Activated CD4-positive, alpha-beta T cell treated with anti-CD3 and anti-CD28 coated beads, Interleukin-2, Interleukin-6, amounts not matched to agents 100 ng/mL and 50 ng/mL, durations not matched to agents 16 hours and 8 hours (primary cell): ENCODE results near the gene VTI1A.
"Not testable (repeated sequence)": the region's sequence is repeated elsewhere in the genome, so short reads cannot be mapped to it uniquely, and the experiment has no call there.

ENCODE experiments used
- DNase-seq: peaks from one replicate; pipeline ENCODE4 v3.0.0-alpha.2; 2020

The VTI1A gene

DNA sequence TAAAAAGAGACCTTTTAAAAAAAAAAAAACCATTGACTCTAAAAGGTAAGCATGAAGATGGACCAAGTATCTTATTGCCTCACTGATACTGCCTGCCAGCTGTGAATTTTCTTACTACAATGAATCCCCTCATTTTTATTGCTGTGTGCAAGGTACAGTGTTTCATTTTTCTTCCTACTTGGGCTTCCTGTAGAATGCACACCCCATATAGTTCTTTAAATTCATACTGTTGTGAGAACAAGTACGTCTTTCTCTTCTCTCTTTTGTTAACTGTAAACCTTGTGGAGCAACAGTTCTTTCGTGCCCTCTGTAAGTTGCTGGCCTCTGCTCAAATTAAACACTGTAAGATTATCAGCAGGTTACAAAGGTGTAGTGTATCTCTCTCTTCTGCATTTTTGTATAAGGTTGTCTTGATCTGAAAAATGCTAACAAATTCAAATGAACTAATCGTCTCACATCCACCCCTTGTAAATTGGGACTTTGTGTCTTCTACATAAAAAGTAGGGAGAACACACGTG is 105.6 kb downstream of the VTI1A start:
- no peak for DNase-seq

DNA sequence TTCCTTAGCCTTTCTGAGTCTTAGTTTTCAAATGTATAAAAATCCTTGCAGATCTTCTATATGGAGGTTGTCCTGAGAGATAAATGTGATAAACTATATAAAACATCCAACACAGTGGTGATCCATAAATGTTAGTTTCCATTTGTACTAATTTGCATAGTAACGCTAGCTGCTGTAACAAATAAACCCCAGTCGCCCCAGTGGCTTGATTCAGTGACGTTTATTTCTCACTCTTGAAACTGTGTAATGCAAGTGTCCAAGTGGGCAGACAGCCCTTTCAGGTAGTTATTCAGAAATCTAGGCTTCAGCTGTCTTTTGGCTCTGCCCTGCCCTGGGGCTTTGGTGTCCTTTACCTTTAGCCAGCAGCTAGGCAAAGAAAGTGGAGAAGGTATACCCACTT is 106.3 kb downstream of the VTI1A start:
- no peak for DNase-seq

DNA sequence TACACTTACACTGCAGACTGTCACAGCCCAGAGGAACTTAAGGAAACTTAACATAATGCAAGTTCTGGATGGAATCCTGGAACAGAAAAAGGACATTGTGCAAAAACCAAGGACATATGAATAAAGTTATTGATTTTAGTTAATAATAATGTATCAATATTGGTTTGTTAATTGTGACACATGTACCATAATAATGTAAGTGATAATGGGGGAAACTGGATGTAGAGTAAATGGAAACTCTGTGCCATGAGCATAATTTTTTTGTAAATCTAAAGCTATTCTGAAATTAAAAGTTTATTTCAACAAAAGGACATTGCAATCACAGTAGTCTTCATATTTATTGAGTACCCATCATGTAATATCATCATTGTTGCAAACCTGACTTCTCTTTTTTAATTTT is 107.2 kb downstream of the VTI1A start:
- DNase-seq: no peak

DNA sequence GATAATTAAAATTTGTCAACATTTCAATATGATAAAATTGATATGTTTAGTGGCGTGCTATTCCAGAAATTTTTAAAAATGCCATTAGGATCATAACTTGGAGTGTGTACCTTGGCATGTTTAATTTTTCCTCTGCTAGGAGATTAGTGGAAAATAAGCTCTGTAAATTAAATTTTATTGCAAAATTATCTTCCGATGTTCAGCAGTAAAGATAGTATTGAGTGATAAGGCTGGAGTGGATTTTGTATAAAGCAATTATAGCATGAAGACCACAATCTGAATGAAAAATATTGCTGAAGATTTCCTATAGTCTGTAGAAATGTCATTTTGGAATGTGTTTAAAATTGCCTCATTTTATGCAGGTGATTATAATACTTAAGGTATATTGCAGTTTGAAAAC is 110.2 kb downstream of the VTI1A start:
- no peak for DNase-seq

DNA sequence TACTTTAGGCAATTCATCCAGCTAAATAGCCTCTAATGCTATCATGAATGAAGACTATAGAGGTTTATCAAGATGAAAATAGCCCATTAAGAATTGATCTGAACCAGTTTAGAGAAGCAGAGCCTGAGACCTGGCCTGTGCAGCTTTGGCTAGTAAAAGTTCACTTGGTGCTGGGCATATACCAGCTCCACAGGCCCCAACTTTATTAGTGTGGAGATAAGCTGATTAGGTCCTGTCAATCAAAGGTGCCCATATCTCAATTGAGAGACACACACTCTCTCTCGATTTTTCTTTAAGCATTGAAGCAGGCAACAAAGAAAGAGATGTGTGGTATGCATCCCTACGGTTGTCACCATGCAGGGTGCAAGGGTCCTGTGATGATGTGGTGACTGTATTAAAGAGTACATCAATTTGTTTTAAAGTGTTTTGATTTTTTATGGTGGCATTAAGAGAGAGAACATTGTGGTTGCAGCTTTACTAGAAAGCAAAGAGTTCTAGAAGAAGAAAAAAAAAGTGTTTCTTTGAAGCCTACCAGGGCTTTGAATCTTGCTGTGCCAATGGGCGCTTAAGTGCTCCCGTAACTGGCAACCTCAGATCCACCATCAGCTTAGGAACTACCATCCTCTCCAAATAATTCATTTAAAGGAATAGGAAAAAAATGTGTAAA is 111.6 kb downstream of the VTI1A start:
- DNase-seq: no peak

DNA sequence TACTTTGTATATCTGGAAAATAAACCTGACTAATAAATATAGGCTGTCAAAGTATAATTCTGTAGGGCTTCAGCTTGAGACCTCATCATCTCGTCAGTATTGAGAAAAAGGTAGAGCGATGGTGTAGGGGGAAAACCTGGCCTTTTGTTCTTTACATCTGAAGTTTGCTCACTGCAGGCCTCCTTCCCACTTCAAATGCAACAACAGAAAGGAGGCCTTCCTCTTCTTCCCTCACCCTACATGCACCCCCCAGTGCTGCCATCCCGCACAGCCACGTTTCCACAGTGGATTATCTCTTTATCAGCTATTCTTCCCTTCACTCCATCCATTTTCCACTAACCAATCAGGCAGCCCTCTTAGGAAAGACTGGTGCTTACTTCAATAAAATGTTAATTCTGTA is 112.3 kb downstream of the VTI1A start:
- DNase-seq: no peak

DNA sequence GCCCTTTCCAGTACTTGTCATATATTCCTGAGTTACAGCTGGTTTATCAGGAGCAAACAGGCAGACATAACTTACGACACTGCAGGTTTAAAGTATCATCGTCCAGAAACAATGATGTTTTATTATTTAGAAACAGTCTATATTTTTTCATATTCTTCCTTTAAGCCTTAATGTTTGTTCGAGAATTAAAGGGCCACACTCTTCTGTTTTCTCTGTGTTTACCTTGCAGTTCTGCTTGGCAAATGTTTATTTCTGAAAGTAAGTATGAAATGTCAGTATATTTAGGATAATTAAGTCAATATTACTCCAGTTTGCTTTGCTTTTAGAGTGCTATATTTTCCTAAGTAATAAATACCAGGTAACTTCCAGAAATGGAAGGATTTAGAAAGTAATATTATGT is 115.1 kb downstream of the VTI1A start:
- DNase-seq: no peak

DNA sequence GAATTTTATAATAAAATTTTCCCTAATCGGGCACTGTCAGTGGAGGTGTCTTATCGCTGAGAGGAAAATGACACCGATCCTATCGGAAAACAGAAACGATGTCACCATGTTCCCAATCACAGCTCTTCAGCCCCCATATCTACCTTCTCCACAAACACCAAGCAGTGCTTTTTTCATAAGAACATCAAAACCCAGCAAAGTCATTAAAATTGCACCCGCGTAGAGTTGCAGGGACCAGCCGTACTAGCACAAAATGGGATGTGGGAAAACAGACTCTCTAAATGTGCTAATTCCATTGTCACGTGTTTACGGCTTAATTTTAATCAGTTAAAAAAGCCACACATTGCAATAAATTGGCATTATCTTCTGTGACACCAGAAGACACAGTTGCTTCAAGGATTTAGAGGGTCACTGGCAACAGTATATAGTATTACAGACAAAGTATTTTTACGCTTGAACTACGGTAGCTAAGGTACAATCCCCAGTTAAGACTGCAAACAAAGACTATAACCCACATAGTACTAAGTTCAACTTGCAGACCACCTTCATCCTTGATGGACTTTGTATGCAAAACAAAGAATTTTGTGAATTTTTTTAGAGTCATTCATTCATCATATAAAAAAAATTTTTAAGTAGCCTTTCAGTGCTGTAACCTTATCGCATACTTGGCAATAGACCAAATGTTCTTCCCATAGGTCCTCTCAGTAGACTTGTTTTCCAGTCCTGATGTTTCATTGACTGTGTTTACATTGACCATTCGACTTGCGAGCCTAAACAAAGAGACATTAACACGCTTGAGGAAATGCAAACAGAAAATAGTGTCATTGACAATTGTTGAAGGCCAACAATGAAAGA is 116.0 kb downstream of the VTI1A start:
- DNase-seq: no peak

DNA sequence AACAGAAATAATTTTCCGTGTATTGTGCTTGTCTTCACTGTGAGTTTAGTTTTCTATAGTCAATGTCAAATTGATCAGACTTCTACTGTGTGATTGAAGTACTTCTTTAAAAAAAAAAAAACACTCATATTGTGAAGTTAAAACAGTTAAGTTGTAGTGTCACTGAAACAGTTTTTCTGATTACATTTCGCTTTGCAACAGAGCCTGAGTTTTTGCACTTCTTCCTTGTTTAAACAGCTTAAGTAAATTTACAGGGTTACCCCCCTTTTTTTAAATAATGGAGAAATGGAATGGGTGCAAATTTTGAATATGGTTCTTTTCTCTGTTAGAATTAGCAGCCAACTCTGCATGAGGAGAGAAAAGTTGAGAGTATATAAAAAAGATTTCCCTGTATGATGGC is 117.3 kb downstream of the VTI1A start:
- DNase-seq: no peak

DNA sequence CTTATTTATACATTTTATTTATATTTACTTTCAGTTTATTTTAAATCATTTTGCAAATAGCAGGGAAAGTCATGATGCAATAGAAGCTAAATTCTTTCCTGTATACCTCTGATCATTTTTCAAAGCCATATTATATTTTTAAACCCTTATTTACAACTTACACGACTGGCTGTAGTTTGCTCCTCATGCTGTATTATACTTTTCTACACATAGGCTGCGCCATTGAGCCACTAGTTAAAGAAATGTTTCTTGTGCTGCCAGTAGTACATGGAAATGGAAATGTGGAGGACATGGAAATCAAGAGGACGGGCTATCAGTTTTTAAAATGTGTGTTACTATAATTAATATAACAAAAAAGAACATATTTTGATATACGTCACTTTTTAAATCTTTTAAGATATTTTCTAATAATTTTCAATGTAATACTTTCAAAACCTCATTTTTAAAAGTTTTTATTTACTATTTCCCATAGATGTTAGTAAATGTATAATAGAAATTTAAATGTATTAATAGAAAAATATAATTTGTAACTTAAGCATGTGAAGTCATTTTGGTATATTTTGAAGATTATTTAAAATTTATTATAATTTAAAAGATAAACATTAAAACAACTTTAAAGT is 118.5 kb downstream of the VTI1A start:
- peak; percentile 47 for DNase-seq

DNA sequence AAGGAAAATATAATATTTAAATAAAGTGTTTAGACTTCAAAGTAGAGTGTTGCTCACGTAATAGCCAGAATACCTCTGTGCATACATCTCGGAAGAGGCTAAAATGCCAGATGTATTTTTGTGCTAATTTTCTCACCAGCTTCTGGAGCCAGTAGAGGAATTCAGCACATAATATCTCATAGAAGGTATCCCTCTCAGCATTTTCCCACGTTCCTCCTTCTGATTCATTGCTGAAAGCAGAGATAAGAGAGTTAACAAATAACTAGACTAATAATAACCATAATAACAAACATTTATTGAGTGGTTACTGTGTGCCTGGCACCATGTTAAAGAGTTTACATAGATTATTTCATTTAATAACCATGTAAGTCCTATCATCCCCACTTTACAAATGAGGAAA is 123.6 kb downstream of the VTI1A start:
- DNase-seq: no peak

DNA sequence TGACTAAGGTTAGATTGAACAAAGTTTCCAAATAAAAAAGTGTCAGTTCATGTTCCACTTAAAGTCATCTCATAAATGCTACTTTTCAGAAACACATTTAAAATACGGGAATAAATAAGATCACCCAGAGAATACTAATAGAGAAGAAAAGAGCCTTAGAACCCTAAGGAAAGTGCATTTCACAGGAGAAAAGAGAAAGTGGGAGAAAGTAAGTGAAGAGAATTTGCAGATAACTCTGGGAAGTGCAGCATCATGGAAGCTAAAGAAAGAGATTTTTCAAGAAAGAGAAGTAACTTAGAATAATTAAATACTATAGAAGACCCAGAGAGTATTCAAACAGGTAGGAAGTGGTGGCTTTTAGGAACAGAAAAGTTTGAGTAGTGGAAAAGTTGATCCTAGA is 132.6 kb downstream of the VTI1A start:
- DNase-seq: no peak

DNA sequence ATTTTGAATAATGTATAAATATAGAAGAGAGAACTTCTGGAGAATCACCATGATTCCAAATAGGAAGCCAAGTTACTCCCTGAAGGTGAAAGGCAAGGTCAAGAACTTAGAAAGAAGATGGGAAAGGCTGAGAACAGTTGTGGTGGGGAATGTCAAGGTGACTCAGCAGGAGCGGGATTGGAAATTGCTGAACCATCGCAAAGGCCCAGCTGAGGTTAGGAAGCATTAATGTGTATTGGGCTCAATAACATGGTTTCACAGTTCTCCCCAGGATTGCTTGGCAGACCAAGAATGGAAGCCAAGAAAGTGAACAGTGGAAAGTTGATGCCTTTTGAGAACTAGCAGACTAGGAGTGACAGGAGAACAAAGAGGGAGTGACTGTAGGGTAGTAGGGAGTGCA is 133.3 kb downstream of the VTI1A start:
- no peak for DNase-seq

DNA sequence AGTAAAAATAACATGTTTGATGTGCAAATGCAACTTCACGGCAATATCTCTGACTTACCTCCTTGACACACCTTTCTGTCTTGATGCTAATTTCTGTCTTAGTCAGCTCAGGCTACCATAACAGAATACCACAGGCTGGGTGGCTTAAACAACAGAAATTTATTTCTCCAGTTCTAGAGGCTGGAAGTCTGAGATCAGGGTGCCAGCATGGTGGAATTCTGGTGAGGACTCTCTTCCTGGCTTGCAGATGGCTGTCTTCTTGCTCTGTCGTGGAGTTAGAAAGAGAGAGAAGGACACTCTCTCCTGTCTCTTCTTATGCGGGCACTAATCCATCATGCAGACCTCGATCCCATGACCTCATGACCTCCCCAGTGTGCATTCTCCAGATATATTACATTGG is 134.9 kb downstream of the VTI1A start:
- DNase-seq: no peak

DNA sequence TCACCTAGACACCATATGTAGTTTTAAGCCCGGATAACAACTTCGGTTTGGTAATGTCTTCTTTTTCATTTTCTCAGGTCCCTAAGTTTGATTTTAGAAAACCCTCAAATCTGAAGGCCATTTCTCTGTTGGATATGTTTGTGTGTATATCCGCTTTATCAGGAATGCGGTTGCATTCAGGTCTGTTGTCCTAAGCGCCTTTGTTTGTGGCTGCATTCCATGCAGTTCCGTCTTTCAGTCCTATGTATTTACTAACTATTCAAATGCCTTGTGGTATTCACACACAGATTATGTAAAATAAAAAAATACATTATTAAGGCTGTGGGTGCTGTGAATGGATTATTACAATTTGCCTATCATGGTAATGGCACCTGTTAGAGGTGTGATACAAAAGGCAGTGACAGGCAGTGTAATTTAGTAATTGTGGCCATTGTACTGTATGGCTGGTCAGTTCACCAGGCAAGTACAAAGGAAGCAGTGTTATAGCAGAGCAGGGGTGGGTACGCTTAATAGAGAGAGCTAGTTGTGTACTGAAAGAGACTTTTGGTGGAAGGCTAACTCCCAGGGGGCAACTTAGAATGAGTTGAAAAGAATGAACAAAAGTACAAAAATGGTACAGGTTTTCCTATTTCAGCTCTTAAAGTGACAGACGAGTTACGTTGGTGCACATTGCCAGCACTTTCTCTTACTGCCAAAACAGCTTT is 136.4 kb downstream of the VTI1A start:
- no peak for DNase-seq

DNA sequence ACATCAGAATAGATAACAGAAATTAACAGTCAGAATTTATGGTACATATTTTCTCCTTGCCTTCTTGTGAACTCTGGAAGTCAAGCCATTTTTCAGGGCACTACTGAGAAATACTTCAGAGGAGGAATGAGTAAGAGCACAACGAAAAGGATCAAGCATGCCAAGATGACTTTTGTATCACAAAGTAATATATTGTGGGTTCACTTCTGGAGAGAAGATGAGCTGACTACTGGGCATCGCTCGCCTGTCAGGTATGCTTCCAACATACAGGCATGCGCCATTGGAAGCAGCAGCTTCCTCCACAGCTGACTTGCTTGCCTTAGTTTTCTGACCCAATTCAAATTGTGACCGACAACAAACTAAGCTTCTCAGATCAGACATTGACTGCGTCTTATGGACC is 137.3 kb downstream of the VTI1A start:
- DNase-seq: no peak

DNA sequence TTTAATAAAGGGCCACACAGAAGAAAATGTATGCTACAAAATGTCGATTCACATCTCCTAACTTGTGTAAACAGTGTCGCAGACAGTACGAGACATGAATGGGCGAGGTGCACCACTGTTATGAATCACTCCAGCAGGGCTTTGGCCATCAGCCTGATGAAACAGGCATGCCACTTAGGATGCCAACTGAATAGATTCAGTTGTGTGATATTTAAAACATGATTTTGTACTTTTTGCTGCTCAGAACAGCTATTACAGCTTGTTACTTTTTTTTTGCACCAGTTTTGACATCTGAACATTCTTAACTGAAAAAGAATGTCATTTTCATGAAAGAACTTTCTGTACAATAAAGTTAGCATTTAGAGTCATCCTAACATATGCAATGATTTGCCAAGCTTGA is 138.1 kb downstream of the VTI1A start:
- no peak for DNase-seq

DNA sequence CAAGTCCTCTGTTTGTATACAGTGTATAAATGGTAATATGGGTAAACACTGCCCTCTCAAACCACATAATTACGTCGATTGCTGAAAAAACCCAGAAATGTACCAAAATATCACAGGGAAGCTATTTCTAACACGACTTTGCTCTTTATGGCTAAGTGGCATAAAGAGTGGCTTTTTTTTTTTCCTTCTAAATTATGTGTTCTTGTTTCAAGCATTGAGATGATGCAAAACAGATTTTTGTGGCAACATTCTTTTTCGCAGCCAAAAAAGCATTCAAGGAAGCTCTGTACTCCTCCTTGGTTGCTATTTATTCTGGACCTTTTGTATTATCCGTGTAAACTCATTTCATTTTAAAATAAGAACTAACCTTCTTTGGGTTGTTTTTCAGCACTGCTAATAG is 138.9 kb downstream of the VTI1A start:
- DNase-seq: no peak

DNA sequence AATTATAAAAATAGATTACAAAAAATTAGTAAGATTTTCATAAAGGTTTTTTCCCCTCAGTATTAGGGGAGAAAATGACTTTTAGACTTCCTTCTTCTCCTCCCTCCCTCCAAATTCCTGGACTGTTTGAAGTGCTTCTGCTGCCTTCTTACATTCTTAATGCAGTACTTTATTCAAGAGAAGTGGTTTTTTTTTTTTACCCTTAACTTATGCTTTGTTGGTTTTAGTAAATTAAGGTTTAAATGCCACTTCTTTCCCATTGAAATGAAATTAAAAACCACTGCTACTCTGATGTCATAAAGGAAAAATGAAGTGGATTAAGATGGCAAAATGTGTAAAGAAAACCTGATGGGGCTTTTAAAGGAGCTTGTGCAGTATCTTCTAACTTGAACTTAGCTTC is 140.7 kb downstream of the VTI1A start:
- DNase-seq: no peak

DNA sequence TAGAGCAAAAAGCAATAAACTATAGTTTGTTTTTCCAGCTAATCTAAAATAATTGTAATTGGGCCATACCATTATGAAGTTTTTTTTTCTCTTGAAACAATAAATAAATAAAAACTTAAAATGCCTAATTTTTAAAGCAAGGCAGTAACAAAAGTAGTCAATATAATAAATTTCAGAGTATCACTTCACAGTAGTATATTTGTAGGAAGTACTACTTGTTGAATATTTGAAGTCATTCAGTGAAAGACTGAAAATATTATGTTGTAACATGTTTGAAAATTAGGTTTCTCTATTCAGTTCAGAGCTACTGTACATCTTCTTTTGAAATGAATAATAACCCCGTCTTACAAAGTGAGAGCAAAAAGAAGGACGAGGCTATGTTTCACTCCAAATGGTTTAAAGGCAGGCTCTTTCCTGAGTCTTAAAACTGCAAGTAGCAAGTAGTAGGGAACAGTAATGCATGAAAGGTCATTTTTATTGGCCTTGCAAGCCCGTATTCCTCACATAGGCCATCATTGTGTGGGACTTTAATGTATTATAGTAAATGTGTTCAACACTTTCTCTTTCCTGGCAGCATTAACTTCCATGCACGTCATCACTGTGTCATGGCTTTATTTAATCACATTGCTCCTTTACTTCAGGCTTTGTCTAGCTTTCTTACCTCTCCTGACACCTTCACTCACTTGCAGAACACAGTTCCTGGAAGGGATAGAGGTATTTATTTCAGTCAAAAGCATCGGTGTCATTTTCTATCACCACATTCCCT is 141.4 kb downstream of the VTI1A start:
- DNase-seq: no peak

DNA sequence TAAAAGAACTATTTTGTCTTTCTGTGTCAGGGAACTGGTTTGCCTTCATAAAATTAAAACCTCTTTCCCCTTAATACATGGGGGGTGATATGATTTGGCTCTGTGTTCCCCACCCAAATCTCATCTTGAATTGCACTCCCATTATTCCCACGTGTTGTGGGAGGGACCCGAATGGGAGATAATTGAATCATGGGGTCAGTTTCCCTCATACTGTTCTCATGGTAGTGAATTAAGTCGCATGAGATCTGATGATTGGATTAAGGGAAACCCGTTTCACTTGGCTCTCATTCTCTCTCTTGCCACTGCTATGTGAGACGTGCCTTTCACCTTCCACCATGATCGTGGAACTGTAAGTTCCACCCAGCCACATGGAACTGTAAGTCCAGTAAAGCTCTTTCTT is 142.1 kb downstream of the VTI1A start:
- no peak for DNase-seq

DNA sequence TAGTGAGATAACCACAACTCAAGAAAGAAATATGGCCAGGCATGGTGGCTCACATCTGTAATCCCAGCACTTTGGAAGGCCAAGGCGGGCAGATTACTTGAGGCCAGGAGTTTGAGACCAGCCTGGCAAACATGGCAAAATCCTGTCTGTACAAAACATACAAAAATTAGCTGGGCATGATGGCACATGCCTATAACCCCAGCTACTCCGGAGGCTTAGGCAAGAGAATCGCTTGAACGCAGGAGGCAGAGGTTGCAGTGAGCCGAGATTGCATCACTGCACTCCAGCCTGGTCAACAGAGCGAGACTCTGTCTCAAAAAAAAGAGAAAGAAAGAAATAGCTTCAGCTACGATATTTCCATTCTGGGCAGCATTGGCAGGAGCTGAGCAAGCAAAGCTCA is 143.8 kb downstream of the VTI1A start:
- DNase-seq: not testable (repeated sequence)

DNA sequence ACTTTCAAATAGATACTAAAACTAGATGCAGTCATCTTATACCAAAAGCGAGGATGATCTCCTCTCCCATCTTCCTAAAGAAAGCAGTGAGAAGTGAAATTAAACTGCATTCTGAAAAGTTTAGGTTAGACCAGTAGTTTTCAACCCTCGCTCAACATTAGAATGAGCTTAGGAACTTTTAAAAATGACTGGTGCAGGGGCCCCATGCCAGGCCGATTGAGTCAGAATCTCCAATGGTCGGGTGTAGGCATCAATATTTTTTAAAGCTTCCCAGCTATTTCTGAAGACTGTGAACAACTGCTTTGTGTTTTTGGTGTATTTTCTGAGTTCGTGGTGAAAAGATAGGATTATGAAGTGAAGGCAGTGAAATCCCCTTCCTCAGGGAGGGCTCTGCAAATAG is 146.0 kb downstream of the VTI1A start:
- DNase-seq: no peak
